Breast epithelium (tissue), 3 donors: ENCODE data around the gene CDH4.

Experiments
- CTCF ChIP-seq, 3 donors: fragments of 450-650 bp; IDR thresholded peaks; one replicate each; pipeline ENCODE4 v1.5.1; 2016 to 2017; ENCODE audit warnings: antibody characterized with exemption in 3 of 3, mild to moderate bottlenecking in 3 of 3, moderate library complexity in 3 of 3
- POLR2A ChIP-seq: fragments of 450-650 bp; IDR thresholded peaks from one replicate; pipeline ENCODE4 v1.6.1; 2016; ENCODE audit warnings: antibody characterized with exemption, mild to moderate bottlenecking, moderate library complexity
- POLR2AphosphoS5 ChIP-seq, 3 donors: sonication (generic); formaldehyde crosslinking; IDR thresholded peaks; one replicate each; pipeline ENCODE4 v1.6.1; 2017; ENCODE audit warnings: antibody characterized with exemption in 3 of 3

- TF ChIP-seq POLR2AphosphoS5 (IDR thresholded peaks at IDR 0.05) (no peak), CTCF (IDR thresholded peaks at IDR 0.05) (no peak), POLR2A (no peak)
Measured at GRCh38 chr20:61674121-61674520, 422.1 kb downstream of the CDH4 start.
